ACHN (cell line): ENCODE results near the gene AFF4.
"Not testable (repeated sequence)": the region's sequence is repeated elsewhere in the genome, so short reads cannot be mapped to it uniquely, and the experiment has no call there.

Source experiments
- DNase-seq: peaks from one replicate; pipeline ENCODE4 v3.0.0-alpha.2; 2015
- in situ Hi-C: cut with HindIII; loops from 2 replicates; pipeline ENCODE4 v1.10.0; 2017; ENCODE audit warnings: low sequenced_read_pairs, low pct_ligation_motif_present, low pct_unique_long_range_greater_than_20kb

The AFF4 gene

DNA sequence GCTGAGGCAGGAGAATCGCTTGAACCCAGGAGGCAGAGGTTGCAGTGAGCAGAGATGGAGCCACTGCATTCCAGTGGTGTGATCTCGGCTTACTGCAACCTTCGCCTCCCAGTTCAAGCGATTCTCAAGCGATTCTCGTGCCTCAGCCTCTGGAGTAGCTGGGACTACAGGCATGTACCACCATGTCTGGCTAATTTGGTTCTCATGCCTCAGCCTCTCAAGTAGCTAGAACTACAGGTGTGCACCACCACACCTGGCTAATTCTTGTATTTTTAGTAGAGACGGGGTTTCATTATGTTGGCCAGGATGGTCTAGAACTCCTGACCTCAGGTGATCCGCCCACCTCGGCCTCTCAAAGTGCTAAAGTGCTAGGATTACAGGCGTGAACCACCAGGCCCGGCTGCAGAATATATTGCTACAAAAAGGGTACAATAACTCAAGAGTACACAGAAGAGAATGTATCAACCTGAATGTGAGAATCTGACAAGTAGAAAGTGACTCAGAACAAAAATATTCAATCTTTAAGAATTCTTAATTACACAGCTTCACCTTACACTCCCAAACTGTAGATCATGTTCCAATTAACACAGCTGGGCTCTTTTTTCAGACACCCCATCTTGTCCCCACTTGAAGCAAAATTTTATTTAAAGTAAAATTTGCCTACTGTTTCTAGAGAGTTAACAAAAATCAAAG, 2.2 kb downstream of the AFF4 start:
- in situ Hi-C loops: not testable (repeated sequence)

DNA sequence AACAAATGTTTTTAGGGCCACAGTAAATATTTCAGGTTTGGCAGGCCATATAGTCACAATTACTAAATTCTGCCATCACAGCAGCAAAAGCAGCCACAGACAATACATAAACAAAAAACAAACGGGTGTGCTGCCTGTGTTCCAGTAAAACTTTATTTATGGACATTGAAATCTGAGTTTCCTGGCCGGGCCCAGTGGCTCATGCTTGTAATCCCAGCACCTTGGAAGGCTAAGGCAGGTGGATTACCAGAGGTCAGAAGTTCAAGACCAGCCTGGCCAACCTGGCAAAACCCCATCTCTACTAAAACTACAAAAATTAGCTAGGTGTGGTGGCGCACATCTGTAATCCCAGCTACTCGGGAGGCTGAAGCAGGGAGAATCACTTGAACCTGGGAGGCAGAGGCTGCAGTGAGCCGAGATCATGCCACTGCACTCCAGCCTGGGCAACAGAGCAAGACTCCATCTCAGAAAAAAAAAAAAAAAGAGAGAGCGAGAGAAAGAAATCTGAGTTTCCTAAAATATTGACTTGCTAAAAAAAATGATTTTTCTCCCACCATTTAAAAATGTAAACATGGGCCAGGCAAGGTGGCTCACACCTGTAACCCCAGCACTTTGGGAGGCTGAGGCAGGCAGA, 7.2 kb downstream of the AFF4 start:
- in situ Hi-C loops, DNase-seq: not testable (repeated sequence)

More for the DNA sequence above, 2.2 kb downstream of the AFF4 start:
- not testable (repeated sequence) for DNase-seq

- no peak for DNase-seq
- in situ Hi-C loops: no loop called here
Observed at GRCh38 chr5:132953710-132954109, 9.7 kb downstream of the AFF4 start.

DNA sequence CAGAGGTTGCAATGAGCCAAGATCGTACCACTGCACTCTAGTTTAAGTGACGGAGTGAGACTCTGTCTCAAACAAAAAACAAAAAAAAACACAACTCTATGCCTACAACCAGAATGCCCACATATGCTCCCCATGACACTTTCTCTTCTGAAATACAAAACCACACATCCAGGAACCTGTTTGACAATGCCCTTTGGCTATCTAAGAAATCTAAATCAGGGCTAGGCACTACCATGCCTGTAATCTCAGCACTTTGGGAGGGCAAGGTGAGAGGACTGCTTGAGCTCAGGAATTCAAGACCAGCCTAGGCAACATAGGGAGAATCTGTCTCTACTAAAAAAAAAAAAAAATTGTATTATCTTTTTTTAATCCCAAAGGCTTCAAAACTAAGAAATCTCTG, 10.6 kb downstream of the AFF4 start:
- in situ Hi-C loops: no loop called here
- no peak for DNase-seq

GRCh38 chr5:132951897-132952296, 11.5 kb downstream of the AFF4 start:
- DNase-seq: no peak
- in situ Hi-C loops: no loop called here

DNA sequence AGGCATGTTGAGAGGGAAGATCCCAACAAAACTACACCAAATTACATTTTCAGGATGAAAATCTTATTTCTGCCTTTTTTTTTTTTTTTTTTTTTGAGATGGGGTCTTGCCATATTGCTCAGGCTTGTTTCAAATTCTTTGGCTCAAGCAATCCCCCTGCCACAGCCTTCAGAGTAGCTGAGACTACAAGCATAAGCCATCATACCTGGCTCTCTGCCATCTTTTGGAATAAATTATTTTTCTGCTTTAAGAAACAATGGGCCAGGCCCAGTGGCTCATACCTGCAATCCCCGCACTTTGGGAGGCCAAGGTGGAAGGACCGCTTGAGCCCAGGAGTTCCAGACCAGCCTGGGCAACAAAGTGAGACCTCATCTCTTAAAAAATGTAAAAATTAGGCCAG, 14.3 kb downstream of the AFF4 start:
- in situ Hi-C loops: no loop called here
- DNase-seq: no peak

GRCh38 chr5:132947671-132948070, 15.8 kb downstream of the AFF4 start:
- DNase-seq: no peak
- in situ Hi-C loops: no loop called here

DNA sequence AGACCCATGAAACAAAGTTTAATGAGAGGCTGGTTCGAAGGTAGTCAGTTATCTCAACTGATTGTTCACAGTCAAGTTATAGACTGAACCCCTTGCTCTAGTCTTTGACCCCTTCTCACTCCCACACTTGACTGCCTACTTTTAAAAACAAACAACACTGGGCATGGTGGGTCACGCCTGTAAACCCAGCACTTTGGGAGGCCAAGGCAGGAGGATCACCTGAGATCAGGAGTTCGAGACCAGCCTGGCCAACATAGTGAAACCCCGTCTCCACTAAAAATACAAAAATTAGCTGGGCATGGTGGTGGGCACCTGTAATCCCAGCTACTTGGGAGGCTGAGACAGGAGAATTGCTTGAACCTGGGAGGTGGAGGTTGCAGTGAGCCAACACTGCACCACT, 18.1 kb downstream of the AFF4 start:
- in situ Hi-C loops, DNase-seq: not testable (repeated sequence)

GRCh38 chr5:132943362-132944022, 19.9 kb downstream of the AFF4 start:
- in situ Hi-C loops: no loop called here
- DNase-seq: no peak

GRCh38 chr5:132941331-132941730, 22.1 kb downstream of the AFF4 start:
- in situ Hi-C loops: no loop called here
- no peak for DNase-seq

- no peak for DNase-seq
- in situ Hi-C loops: no loop called here
Observed at GRCh38 chr5:132928062-132928407, 35.4 kb downstream of the AFF4 start.

DNA sequence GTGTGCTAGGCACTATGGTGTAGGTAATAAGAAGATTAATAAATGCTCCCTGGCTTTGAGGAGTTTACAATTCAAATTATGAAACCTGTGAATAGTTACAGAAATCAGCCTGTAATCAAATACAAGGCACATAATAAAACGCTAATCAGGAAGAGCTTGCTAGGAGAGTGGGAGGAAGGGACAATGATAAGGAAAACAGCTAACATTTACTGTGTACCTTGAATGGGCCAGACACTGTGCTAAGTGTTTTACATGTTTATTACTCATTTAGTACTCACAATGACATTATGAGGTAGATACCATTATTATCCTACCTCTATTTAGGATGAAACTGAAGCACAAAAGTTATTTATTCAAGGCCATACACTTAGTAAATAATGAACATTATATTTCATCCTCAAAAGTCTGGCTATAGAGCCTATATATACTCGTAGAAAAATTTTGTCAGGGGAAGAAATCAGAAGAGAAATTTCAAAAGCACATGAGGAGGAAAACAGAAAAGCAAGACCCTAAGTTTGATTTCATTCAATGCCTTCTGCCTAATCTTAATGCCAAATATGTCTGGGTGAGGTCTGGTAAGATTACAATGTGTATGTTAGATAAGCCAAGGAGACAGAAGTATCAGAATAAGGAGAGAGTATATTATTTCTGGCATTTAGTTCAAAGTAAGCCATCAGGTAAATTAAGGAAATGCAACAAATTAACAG, 35.9 kb downstream of the AFF4 start:
- no peak for DNase-seq
- in situ Hi-C loops: no loop called here

DNA sequence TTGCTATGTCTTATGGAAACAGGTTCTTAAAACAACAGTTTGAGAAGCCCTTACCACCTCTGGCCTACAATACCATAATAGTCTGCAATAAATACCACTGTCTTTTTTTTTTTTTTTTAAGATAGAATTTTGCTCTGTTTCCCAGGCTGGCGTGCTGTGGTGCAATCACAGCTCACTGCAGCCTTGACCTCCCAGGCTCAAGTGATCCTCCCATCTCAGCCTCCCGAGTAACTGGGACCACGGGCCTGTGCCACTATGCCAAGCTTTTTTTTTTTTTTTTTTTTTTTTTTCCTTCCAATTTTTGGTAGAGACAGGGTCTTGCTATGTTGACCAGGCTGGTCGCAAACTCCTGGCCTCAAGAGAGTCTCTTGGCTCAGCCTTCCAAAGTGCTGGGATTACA, 37.0 kb downstream of the AFF4 start:
- in situ Hi-C loops: no loop called here
- DNase-seq: no peak

- in situ Hi-C loops: no loop called here
Observed at GRCh38 chr5:132916086-132916485, 47.3 kb downstream of the AFF4 start.

DNA sequence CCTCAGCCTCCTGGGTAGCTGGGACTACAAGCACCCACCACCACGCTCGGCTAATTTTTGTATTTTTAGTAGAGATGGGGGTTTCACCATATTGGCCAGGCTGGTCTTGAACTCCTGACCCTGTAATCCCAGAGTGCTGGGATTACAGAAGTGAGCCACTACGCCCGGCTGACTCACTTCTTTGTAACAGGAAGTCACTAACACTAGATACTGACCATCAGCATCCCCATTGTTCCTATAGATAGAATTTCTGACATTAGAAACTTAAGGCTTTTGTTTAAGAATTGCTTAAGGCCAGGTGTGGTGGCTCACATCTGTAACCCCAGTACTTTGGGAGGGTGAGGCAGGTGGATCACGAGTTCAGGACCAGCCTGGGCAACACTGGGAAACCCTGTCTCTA, 47.8 kb downstream of the AFF4 start:
- in situ Hi-C loops: no loop called here
- DNase-seq: no peak

More at GRCh38 chr5:132916086-132916485, 47.3 kb downstream of the AFF4 start:
- no peak for DNase-seq

GRCh38 chr5:132909702-132910101, 53.7 kb downstream of the AFF4 start:
- DNase-seq: no peak
- in situ Hi-C loops: no loop called here

- in situ Hi-C loops: no loop called here
- DNase-seq: no peak
Observed at GRCh38 chr5:132907161-132907560, 56.3 kb downstream of the AFF4 start.

DNA sequence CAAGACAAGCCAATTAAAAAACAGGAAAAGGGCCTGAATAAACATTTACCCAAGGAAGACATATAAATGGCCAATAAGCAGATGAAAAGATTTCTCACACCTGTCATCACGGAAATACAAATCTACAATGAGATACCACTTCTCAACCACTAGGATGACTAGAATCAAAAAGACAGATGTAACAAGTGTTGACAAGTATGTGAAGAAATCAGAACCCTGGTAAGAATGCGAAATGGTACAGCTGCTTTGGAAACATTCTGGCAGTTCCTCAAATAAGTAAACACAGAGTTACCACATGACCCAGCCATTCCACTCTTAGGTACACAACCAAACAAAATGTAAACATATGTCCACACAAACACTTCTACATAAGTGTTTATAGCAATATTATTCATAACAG, 57.5 kb downstream of the AFF4 start:
- in situ Hi-C loops: no loop called here
- no peak for DNase-seq

- DNase-seq: no peak
- in situ Hi-C loops: no loop called here
Observed at GRCh38 chr5:132901730-132902129, 61.7 kb downstream of the AFF4 start.
